Measurements from ENCODE around the gene KCNK15. TPM values are rescaled to one million over a fixed set of nuclear protein-coding genes. Genes with fewer than 3 reads are reported as not detected.

KCNK15 gene
- total and polyA plus RNA-seq, 4 donors: 0.08 to 0.11 (median 0.08) TPM; not detected in 1

GRCh38 chr20:44765701-44766347 is 20.2 kb downstream of the KCNK15 start:
- no peaks in the 10 kb centered on the region for H3K9me3 ChIP-seq (ENCODE audit: control insufficient read depth in 4 of 4, low read length in 3 of 4)
- H3K36me3 ChIP-seq (ENCODE audit: control insufficient read depth in 4 of 4, insufficient read depth in 3 of 4, low read depth in 1 of 4, low read length in 3 of 4): no peaks in the 10 kb centered on the region
- no peak overlapping the region for H3K4me3 ChIP-seq (ENCODE audit: low read depth in 1 of 3, low read length in 3 of 3)
- no peak overlapping the region for H3K9ac ChIP-seq (ENCODE audit: low read depth in 1 of 2, low read length in 2 of 2)
- H3K27ac ChIP-seq (ENCODE audit: low read depth in 1 of 2, low read length in 2 of 2): no peak overlapping the region
- DNase-seq (ENCODE audit: low spot score): no peak
- 46% methylated on average over 7 of the region's 7 CpGs for WGBS
- no peaks in the 10 kb centered on the region for H3K4me1 ChIP-seq (ENCODE audit: control insufficient read depth in 4 of 4, insufficient read depth in 4 of 4, low read length in 3 of 4)
- TF ChIP-seq RXRA (IDR thresholded peaks at IDR 0.05) (no peak), JUND (IDR thresholded peaks at IDR 0.05) (no peak), MAX (IDR thresholded peaks at IDR 0.05) (no peak), RAD21 (IDR thresholded peaks at IDR 0.05) (no peak), SP1 (IDR thresholded peaks at IDR 0.05) (no peak), ATF3 (IDR thresholded peaks at IDR 0.05) (no peak), GABPA (IDR thresholded peaks at IDR 0.05 in 1 of 2, conservative IDR thresholded peaks at IDR 0.05 in 1 of 2) (no peak), EGR1 (IDR thresholded peaks at IDR 0.05; ENCODE audit: low read depth in 2 of 2) (no peak), HNF4G (IDR thresholded peaks at IDR 0.05) (no peak), TAF1 (conservative IDR thresholded peaks at IDR 0.05) (no peak), FOXA2 (IDR thresholded peaks at IDR 0.05) (no peak), FOXA1 (IDR thresholded peaks at IDR 0.05) (no peak), HNF4A (conservative IDR thresholded peaks at IDR 0.05) (no peak), NR2F2 (IDR thresholded peaks at IDR 0.05) (no peak), REST (IDR thresholded peaks at IDR 0.05) (no peak)
- TF ChIP-seq, protein P1, sequence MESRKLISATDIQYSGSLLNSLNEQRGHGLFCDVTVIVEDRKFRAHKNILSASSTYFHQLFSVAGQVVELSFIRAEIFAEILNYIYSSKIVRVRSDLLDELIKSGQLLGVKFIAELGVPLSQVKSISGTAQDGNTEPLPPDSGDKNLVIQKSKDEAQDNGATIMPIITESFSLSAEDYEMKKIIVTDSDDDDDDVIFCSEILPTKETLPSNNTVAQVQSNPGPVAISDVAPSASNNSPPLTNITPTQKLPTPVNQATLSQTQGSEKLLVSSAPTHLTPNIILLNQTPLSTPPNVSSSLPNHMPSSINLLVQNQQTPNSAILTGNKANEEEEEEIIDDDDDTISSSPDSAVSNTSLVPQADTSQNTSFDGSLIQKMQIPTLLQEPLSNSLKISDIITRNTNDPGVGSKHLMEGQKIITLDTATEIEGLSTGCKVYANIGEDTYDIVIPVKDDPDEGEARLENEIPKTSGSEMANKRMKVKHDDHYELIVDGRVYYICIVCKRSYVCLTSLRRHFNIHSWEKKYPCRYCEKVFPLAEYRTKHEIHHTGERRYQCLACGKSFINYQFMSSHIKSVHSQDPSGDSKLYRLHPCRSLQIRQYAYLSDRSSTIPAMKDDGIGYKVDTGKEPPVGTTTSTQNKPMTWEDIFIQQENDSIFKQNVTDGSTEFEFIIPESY (IDR thresholded peaks at IDR 0.05): no peak
- H3K27me3 ChIP-seq (ENCODE audit: control insufficient read depth in 4 of 4, insufficient read depth in 4 of 4, low read length in 3 of 4): peaks cover 0 to 2% (median 0%) of the 10 kb centered on the region in 4 donors

DNA sequence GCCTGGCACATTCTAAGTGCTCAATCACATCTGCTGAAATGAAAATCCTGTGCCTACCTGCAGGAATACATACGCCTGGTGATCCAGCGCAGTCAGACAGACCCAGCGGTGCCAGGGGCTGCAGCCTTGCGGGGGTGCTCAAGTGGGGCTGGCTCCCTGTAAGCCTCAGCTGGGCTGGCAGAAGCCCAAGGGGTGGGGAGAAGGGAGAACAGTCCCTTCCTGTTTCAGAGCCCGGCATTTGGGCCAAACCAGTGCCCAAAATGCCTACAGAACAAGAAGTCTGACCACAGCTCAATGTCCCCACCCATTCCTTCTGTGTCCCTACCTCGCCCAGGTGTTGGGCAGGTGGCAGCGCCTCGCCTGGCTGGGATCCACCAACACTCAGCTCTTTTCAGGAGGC is 22.6 kb downstream of the KCNK15 start:
- DNase-seq (ENCODE audit: low spot score): no peak
- no peaks in the 10 kb centered on the region for H3K36me3 ChIP-seq (ENCODE audit: control insufficient read depth in 4 of 4, insufficient read depth in 3 of 4, low read depth in 1 of 4, low read length in 3 of 4)
- no peak overlapping the region for H3K27ac ChIP-seq (ENCODE audit: low read depth in 1 of 2, low read length in 2 of 2)
- no peaks in the 10 kb centered on the region for H3K4me1 ChIP-seq (ENCODE audit: control insufficient read depth in 4 of 4, insufficient read depth in 4 of 4, low read length in 3 of 4)
- H3K9me3 ChIP-seq (ENCODE audit: control insufficient read depth in 4 of 4, low read length in 3 of 4): no peaks in the 10 kb centered on the region
- H3K27me3 ChIP-seq (ENCODE audit: control insufficient read depth in 4 of 4, insufficient read depth in 4 of 4, low read length in 3 of 4): peaks cover 0 to 2% (median under 1%) of the 10 kb centered on the region in 4 donors
- no peak overlapping the region for H3K9ac ChIP-seq (ENCODE audit: low read depth in 1 of 2, low read length in 2 of 2)
- no peak overlapping the region for H3K4me3 ChIP-seq (ENCODE audit: low read depth in 1 of 3, low read length in 3 of 3)
- 77% methylated on average over 8 of the region's 8 CpGs for WGBS
- TF ChIP-seq HNF4G (IDR thresholded peaks at IDR 0.05) (no peak), SP1 (IDR thresholded peaks at IDR 0.05) (no peak), FOXA2 (IDR thresholded peaks at IDR 0.05) (no peak), RXRA (IDR thresholded peaks at IDR 0.05) (no peak), TAF1 (conservative IDR thresholded peaks at IDR 0.05) (no peak), CTCF (IDR thresholded peaks at IDR 0.05; ENCODE audit: low read depth, low read length, missing input control) (no peak), RAD21 (IDR thresholded peaks at IDR 0.05) (no peak), REST (IDR thresholded peaks at IDR 0.05) (no peak), NR2F2 (IDR thresholded peaks at IDR 0.05) (no peak), ATF3 (IDR thresholded peaks at IDR 0.05) (no peak), FOXA1 (IDR thresholded peaks at IDR 0.05) (no peak)
